Pons (tissue), 1 donor: ENCODE results near the gene SLC1A2.
A peak's percentile ranks its signal among the peaks of the same experiment; 100 is the strongest.

Experiments used
- DNase-seq: peaks from one replicate; pipeline ENCODE4 v3.0.0-alpha.2; 2016; ENCODE audit warnings: low spot score

Gene SLC1A2

GRCh38 chr11:35223991-35224390 is 195.4 kb downstream of the SLC1A2 start:
- DNase-seq = no peak

DNA sequence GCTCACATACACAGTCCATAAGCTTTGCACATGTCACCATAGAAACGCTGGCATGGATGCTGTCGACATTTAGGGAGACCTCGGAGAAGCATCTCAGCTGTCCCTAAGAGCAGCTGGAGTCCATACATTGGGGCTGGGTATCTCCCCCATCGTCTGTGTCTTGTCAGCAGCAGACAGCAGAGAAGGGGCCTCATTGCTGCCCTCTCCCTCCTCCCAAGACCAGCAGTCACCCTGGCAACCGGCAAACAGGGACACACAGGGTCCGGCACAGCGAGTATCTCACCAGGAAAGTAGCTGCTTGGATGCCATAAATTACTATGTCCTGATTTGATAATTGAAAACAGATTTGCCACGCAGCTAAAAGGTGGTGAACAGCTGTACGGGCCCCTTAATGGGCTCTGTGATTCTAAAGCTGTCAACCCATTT is 196.0 kb downstream of the SLC1A2 start:
- DNase-seq = no peak

DNA sequence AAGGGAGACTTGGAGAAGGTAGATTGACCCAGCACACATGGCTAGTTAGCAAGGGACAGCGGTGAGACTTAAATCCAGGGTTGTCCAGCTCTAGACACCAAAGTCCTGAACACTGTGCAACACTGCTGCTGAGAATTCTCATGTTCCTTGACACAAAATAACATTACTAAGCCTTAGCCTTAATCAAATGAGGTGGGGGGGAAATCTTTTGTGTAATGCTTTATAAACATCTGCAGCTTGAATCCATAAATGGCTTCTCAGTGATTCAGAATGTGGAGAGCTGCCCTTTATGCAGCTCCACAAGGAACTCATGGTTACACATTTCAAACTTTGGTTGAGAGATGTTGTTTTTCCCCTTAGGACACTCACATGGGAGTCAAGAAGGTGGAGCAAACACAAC is 200.4 kb downstream of the SLC1A2 start:
- DNase-seq = no peak

DNA sequence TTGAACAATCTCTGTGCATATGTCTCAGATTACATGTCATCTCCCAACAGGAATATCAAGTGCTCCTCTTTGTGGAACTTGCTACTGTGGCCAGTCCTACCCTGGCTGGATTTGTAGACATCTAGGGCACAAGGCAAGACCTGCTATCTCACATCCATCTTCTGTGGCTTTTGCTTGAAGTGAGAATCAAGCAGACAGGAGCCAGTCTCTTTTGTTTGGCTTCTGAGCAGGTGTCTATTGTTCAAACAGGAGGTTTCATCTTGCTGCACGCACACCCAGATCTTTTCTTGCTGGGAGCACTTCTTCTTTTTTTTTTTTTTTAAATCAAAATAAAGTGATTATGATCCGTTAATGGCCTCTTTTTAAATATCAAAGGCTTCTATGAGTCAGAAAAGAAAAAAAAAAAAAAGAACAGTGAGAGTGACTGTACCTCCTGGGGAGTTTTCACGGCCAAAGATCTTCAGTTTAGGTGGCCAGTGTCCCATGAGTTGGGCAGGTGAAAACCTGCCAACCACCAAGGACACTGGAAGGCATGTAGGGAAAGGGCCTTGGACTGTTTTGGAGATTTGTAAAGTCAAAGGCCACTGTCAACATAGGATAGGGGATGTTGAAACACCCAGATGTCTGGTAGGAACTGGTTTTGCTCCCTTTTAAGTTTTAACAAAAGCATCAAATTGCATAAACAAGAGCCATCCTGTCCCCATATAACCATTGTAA is 202.2 kb downstream of the SLC1A2 start:
- no peak for DNase-seq

- no peak for DNase-seq
Observed at GRCh38 chr11:35215945-35216344, 203.4 kb downstream of the SLC1A2 start.

DNA sequence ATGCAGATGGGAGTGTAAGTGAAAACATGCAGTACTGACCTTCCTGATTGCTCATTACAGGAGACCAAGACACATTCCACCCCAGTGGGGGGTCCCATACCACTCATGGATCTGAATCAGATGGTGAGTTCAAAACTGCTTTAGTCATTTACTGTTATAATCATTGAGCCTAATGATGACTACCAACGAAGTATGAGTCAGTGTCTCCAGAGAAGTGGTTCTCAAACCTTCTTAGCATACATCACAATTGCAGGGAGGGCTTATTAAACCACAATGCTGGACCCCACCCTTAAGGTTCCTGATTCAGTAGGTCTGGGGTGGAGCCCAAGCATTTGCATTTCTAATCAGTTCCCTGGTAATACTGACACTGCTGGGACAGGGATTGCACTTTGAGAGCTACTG is 204.6 kb downstream of the SLC1A2 start:
- no peak for DNase-seq

- no peak for DNase-seq
Observed at GRCh38 chr11:35214226-35214770, 205.1 kb downstream of the SLC1A2 start.

- DNase-seq = peak; percentile 58
Observed at GRCh38 chr11:35211952-35212351, 207.4 kb downstream of the SLC1A2 start.

DNA sequence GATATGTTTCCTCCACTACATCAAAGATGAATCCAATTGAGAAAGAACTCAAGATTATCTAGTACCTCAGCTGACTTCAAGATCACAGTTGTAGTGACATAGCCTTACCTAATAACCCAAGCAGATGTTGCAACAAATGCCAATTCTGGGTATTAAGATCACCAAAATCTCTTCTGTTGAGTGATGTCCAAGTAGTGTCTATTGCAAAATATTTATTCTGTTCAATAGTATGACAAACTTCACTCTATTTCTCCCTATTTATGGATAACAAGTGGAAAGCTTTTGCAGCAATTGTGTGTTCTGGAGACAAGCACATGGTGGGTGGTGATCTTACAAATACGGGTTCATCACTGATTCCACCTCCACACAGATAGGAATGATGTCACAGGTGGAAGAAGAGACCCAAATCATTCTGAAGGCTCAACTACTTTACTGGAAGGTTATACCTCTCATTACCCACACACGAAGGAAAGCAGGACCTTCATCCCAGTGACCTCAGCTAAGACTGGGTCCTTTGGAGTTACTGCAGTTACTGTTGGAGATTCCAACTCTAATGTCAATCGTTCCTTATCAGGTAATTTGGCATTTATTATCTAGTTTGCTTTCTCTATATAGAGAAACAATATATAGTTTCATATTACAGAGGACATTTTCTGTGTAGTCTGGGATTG is 208.3 kb downstream of the SLC1A2 start:
- DNase-seq = no peak

GRCh38 chr11:35208795-35209194 is 210.6 kb downstream of the SLC1A2 start:
- no peak for DNase-seq

DNA sequence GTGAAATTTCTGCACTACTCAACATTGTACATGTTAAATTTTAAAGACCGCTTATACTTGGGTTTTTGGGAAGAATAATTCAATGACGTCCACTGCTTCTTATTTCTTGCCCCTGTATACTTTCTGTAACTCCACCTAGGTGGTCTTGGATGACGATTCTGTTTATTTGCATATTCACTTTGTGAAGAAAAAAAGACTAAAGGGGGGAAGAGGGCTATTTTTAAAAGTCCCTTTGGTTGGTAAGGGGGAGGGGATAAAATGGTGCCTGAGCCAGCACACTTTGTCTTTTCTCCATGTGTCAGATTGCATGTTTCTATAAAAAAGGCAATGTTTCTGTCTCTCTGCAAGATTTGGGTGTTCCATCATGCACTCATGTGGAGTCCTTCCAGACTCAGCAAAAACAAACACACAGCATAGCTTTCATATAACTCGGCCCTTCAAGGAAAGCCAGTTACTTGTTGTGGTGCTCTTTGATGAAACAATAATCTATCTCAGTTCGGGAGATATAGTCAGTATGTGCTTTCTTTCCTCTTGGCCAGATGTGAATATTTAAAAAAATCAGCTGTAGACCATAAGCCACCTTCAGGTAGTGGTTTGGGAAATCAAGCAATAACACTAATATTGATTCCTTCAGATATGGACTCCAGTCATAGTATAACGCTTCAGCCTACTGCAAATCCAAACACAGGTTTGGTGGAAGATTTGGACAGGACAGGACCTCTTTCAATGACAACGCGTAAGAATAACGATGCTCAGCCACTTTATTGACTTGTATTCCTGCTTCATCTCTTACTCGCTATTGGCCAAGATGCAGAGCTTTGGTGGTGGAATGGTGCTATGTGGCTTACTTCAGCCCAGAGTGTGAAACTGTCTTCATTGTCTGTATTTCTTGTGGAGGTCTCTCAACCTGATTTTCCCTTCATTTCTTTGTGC is 211.6 kb downstream of the SLC1A2 start:
- no peak for DNase-seq

DNA sequence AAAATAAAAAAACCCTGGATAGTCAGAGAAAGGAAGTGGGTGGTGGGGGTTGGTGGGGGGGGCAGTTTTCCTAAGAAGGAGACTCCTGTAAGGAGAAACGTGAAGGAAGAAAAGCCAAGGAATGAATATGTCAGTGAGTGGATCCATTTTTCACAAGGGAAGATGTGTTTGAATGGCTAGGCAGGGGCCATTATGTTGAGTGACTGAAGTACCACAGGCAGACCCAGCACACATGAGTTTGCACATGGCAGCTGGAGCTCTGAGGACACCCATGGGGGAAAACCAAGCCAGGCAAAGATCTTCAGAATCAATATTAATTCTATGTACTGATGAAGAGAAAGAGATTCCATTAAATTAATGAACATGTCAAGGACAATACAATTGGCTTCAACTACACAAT is 212.7 kb downstream of the SLC1A2 start:
- DNase-seq = no peak

- no peak for DNase-seq
Observed at GRCh38 chr11:35204614-35205013, 214.7 kb downstream of the SLC1A2 start.
